PC-9 (cell line): ENCODE measurements around the gene CCDC182. TPM values are rescaled to one million over a fixed set of nuclear protein-coding genes. Genes with fewer than 3 reads are reported as not detected.

Experiments used
- Bru-seq: library from RNA; stranded (reverse); fragments of 400-500 nt; gene quantifications from one replicate; lab custom pipeline; 2021; lab: Mats Ljungman, UMichigan
- BruChase-seq, 2 experiments: library from RNA; stranded (reverse); fragments of 400-500 nt; gene quantifications; one replicate each; lab custom pipeline; 2021; lab: Mats Ljungman, UMichigan
- BruUV-seq: library from RNA; stranded (reverse); fragments of 400-500 nt; replicated peaks from 2 replicates; lab custom pipeline; 2021; lab: Mats Ljungman, UMichigan
- CTCF ChIA-PET: fragments of 300-600 bp; sonication (Branson Sonifier 250); formaldehyde crosslinking; loops from one replicate; lab custom pipeline; 2022; ENCODE audit warnings: antibody characterized with exemption; lab: Charles Lee
- POLR2A ChIA-PET: fragments of 300-600 bp; sonication (Branson Sonifier 250); formaldehyde crosslinking; loops from one replicate; lab custom pipeline; 2022; ENCODE audit warnings: antibody characterized with exemption; ENCODE audit not compliant: unreplicated experiment; lab: Charles Lee
- DNase-seq, 2 experiments: peaks; one replicate each; pipeline versions ENCODE4 v3.0.0 to v3.0.0-alpha.2; 2015 to 2022; ENCODE audit warnings: mixed read lengths in 1 of 2
- H2AFZ ChIP-seq: fragments of 200-600 bp; sonication (generic); 2 replicates; pipeline ENCODE4 v1.8.1; 2017; ENCODE audit warnings: antibody characterized with exemption
- H3F3A ChIP-seq: fragments of 200-600 bp; sonication (generic); 2 replicates; pipeline ENCODE4 v1.8.1; 2017; ENCODE audit warnings: antibody characterized with exemption, mild to moderate bottlenecking, low read depth; ENCODE audit not compliant: insufficient read depth
- H3K27ac ChIP-seq: fragments of 200-600 bp; sonication (generic); 2 replicates; pipeline ENCODE4 v1.6.1; 2016; ENCODE audit warnings: mixed run types
- H3K27me3 ChIP-seq: fragments of 200-600 bp; sonication (generic); 2 replicates; pipeline ENCODE4 v1.6.1; 2016; ENCODE audit warnings: low read depth, mixed run types; ENCODE audit not compliant: insufficient read depth
- H3K36me3 ChIP-seq: fragments of 200-600 bp; sonication (generic); 2 replicates; pipeline ENCODE4 v1.6.1; 2016; ENCODE audit warnings: low read depth, mixed run types
- H3K4me1 ChIP-seq: fragments of 200-600 bp; sonication (generic); replicated peaks from 2 replicates; pipeline ENCODE4 v1.6.1; 2016; ENCODE audit warnings: mixed run types; ENCODE audit not compliant: insufficient read depth
- H3K4me2 ChIP-seq: fragments of 200-600 bp; sonication (generic); 2 replicates; pipeline ENCODE4 v1.6.1; 2017; ENCODE audit warnings: mixed run types
- H3K4me3 ChIP-seq: fragments of 200-600 bp; sonication (generic); 2 replicates; pipeline ENCODE4 v1.6.1; 2016; ENCODE audit warnings: mixed run types
- H3K79me2 ChIP-seq: fragments of 200-600 bp; sonication (generic); 2 replicates; pipeline ENCODE4 v1.6.1; 2017; ENCODE audit warnings: low read depth, mixed run types
- H3K9me2 ChIP-seq: fragments of 200-600 bp; sonication (generic); 2 replicates; pipeline ENCODE4 v1.8.1; 2017; ENCODE audit warnings: mild to moderate bottlenecking; ENCODE audit not compliant: insufficient read depth
- H3K9me3 ChIP-seq: fragments of 200-600 bp; sonication (generic); 2 replicates; pipeline ENCODE4 v1.8.1; 2016; ENCODE audit warnings: low read depth; ENCODE audit not compliant: insufficient read depth
- H4K20me1 ChIP-seq: fragments of 200-600 bp; sonication (generic); 2 replicates; pipeline ENCODE4 v1.8.1; 2017; ENCODE audit not compliant: insufficient read depth
- EZH2 ChIP-seq: fragments of 200-600 bp; sonication (generic); IDR thresholded peaks from 2 replicates; pipeline ENCODE4 v1.8.0; 2017; ENCODE audit warnings: antibody characterized with exemption, low read depth
- intact Hi-C: fragments of 100-400 bp; cut with micrococcal nuclease; formaldehyde crosslinking; loops from one replicate; pipeline ENCODE4 v1.10.0; 2022; ENCODE audit not compliant: unreplicated experiment
- long read RNA-seq: library from polyadenylated mRNA; stranded (forward); transcript quantifications from one replicate; pipeline ENCODE4 v2.0.0, GENCODE V29; 2022
- total RNA-seq: library from RNA; stranded (reverse); gene quantifications from 2 replicates; pipeline ENCODE4 v1.2.3, GENCODE V29; 2021
- TF ChIP-seq, protein P1 (sequence below): fragments of 200-600 bp; sonication (generic); conservative IDR thresholded peaks from 2 replicates; pipeline ENCODE4 v1.6.1; 2017; ENCODE audit warnings: mixed run types, antibody characterized with exemption, mild to moderate bottlenecking, moderate library complexity

The CCDC182 gene
- total RNA-seq = not detected in 2 replicates
- Bru-seq, nascent RNA = not detected
- not detected for BruChase-seq, experiment 1, labeled RNA remaining after a 2-hour chase
- BruChase-seq, experiment 2, labeled RNA remaining after a 6-hour chase = not detected
- long read RNA-seq = 0 reads

DNA sequence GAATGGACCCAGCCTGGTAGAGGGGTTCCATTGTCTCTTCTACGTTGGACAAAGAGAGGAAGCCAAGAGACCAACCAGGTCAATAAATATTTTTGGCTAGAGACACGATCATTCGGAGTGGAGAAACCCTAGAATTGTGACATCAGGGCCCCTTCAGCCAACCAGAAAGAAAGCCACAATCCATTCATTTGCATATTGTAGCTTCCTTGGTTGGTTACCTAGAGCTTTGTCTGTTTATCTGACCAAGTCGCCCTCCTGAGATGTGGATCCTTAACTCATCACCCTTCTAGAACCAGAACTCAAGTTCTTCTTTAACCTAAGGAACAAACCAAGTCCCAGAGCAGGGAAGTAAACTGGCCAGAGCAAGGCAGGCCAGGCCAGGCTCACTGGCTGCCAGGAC, at the start of gene CCDC182:
CCDC182 (minus strand) TSS at position 58 of the 400 bp plus-strand sequence; CDS start at position 31, 27 bp downstream.
- Histone ChIP-seq H3K79me2 (no peaks in the 10 kb centered on the region), H3K9me3 (no peaks in the 10 kb centered on the region), H3K36me3 (no peaks in the 10 kb centered on the region), H4K20me1 (no peaks in the 10 kb centered on the region; the same call in 1 of the 2 replicates), H3K4me2 (no peak within 1 kb of the TSS), H3F3A (no peaks in the 10 kb centered on the region), H3K27ac (no peak within 1 kb of the TSS), H3K4me1 (no peaks in the 10 kb centered on the region), H3K9me2 (no peaks in the 10 kb centered on the region), H3K27me3 (peaks cover 84% of the 10 kb centered on the region), H2AFZ (no peak within 1 kb of the TSS), H3K4me3 (no peak within 1 kb of the TSS)
- TF ChIP-seq, protein P1, sequence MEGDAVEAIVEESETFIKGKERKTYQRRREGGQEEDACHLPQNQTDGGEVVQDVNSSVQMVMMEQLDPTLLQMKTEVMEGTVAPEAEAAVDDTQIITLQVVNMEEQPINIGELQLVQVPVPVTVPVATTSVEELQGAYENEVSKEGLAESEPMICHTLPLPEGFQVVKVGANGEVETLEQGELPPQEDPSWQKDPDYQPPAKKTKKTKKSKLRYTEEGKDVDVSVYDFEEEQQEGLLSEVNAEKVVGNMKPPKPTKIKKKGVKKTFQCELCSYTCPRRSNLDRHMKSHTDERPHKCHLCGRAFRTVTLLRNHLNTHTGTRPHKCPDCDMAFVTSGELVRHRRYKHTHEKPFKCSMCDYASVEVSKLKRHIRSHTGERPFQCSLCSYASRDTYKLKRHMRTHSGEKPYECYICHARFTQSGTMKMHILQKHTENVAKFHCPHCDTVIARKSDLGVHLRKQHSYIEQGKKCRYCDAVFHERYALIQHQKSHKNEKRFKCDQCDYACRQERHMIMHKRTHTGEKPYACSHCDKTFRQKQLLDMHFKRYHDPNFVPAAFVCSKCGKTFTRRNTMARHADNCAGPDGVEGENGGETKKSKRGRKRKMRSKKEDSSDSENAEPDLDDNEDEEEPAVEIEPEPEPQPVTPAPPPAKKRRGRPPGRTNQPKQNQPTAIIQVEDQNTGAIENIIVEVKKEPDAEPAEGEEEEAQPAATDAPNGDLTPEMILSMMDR = no peak
- no peak for TF ChIP-seq EZH2
- no peak for DNase-seq
- intact Hi-C loops = loop anchor here (5.0 kb wide), 3 partner anchors 252 to 608 kb away; no protein-coding TSS in a partner anchor
- ChIA-PET POLR2A (no interaction called here), CTCF (interaction anchor here (0.6 kb wide), 1 partner anchor 745 kb away, joined by 4 read pairs; no protein-coding TSS in a partner anchor)
- BruUV-seq = no TSS peak

DNA sequence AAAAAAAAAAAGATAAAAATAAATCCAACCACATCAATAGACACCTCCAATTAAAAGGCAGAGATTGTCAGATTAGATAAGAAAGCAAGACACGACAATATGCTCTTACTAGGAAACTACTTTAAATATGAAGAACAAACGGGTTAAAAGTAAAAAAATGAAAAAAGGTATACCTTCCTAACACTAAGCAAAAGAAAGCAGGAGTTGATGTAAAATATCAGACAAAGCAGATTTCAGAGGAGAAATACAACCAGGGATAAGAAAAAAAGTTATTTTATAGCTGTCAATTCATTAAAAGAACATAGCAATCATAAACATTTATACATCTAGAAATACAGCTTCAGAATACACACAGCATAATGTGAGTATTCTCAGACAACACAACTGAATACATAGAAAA, 49.7 kb upstream of the CCDC182 start:
- CTCF ChIA-PET = no interaction called here
- no peaks in the 10 kb centered on the region for H3F3A ChIP-seq
- H3K27me3 ChIP-seq = peaks cover 70% of the 10 kb centered on the region
- no peaks in the 10 kb centered on the region for H4K20me1 ChIP-seq
- BruUV-seq = no TSS peak
- no peaks in the 10 kb centered on the region for H3K9me2 ChIP-seq
- H3K27ac ChIP-seq = no peak overlapping the region
- H3K79me2 ChIP-seq = no peaks in the 10 kb centered on the region
- DNase-seq = no peak
- no peak for TF ChIP-seq EZH2
- TF ChIP-seq, protein P1 = no peak
- intact Hi-C loops = no loop called here
- POLR2A ChIA-PET = no interaction called here
- H3K4me3 ChIP-seq = no peak overlapping the region
- H3K4me1 ChIP-seq = no peaks in the 10 kb centered on the region
- no peaks in the 10 kb centered on the region for H3K9me3 ChIP-seq
- no peak overlapping the region for H3K4me2 ChIP-seq
- H2AFZ ChIP-seq = no peak overlapping the region
- no peaks in the 10 kb centered on the region for H3K36me3 ChIP-seq

DNA sequence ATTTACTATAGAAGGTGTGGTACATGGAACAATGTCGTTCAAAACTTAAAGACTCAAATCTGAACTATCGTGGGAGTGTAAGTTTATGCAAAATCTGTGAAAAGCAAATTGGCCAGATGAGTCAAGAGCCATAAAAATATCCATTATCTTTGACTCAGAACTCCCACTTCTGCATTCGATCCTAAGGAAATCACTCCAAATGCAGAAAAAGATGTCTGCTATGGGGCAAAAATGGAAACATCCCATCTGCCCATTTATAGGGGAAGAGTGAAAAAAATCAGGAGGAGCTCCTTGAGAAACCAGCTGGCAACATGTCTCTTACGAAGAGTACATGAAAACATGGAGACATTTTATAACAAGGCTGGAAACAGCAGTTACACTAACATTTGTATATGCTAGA, 43.6 kb upstream of the CCDC182 start:
- TF ChIP-seq EZH2 = no peak
- TF ChIP-seq, protein P1 = no peak
- H3K79me2 ChIP-seq = no peaks in the 10 kb centered on the region
- ChIA-PET POLR2A (no interaction called here), CTCF (no interaction called here)
- H3K27ac ChIP-seq = no peak overlapping the region
- intact Hi-C loops = no loop called here
- H3K36me3 ChIP-seq = no peaks in the 10 kb centered on the region
- H3K4me2 ChIP-seq = no peak overlapping the region
- no peak overlapping the region for H2AFZ ChIP-seq
- BruUV-seq = no TSS peak
- H3F3A ChIP-seq = no peaks in the 10 kb centered on the region
- peaks cover 97% of the 10 kb centered on the region for H3K27me3 ChIP-seq
- DNase-seq = no peak
- no peaks in the 10 kb centered on the region for H4K20me1 ChIP-seq
- no peaks in the 10 kb centered on the region for H3K9me2 ChIP-seq
- H3K4me1 ChIP-seq = no peaks in the 10 kb centered on the region
- H3K9me3 ChIP-seq = no peaks in the 10 kb centered on the region
- no peak overlapping the region for H3K4me3 ChIP-seq
